HEK293 (cell line): Measurements from ENCODE around the gene CDC42BPA.

Experiments used
- CTCF ChIA-PET: fragments of 350-600 bp; formaldehyde crosslinking; extraction: SDS; loops from one replicate; lab custom pipeline; 2021; ENCODE audit warnings: antibody characterized with exemption; lab: Yijun Ruan, JAX
- POLR2A ChIA-PET: fragments of 300-600 bp; formaldehyde crosslinking; extraction: SDS; loops from one replicate; lab custom pipeline; 2020; ENCODE audit warnings: antibody characterized with exemption, inconsistent platforms; lab: Yijun Ruan, JAX
- H3K27ac ChIP-seq: fragments of 200-500 bp; sonication (Bioruptor generic); 2 replicates; pipeline ENCODE4 v1.5.1; 2014; ENCODE audit warnings: low read depth, low read length, control low read depth, inconsistent platforms; ENCODE audit errors: extremely low read depth
- H3K36me3 ChIP-seq, 2 experiments: fragments of 200-500 bp in 1 of 2; sonication (Bioruptor generic) in 1 of 2; 1 replicate in 1 of 2; 2 replicates in 1 of 2; pipeline ENCODE4 v1.5.1; 2014 to 2017; ENCODE audit warnings: inconsistent platforms in 2 of 2, low read length in 2 of 2; ENCODE audit not compliant: control insufficient read depth in 2 of 2, insufficient read depth in 1 of 2
- H3K4me1 ChIP-seq: fragments of 200-500 bp; sonication (Bioruptor generic); 2 replicates; pipeline ENCODE4 v1.5.1; 2014; ENCODE audit warnings: mild to moderate bottlenecking, low read length, inconsistent platforms; ENCODE audit not compliant: control insufficient read depth, insufficient read depth
- H3K4me3 ChIP-seq: 2 replicates; pipeline ENCODE4 v1.5.1; 2011; ENCODE audit warnings: low read depth, mild to moderate bottlenecking, control low read depth, low read length, moderate library complexity
- H3K9me3 ChIP-seq: fragments of 200-500 bp; sonication (Bioruptor generic); 2 replicates; pipeline ENCODE4 v1.5.1; 2014; ENCODE audit warnings: low read depth, low read length, inconsistent platforms; ENCODE audit not compliant: control insufficient read depth, insufficient read depth
- CTCF ChIP-seq: fragments of 450-650 bp; formaldehyde crosslinking; IDR thresholded peaks from 2 replicates; pipeline ENCODE4 v1.5.1; 2016; ENCODE audit warnings: missing biosample characterization, missing genetic modification characterization
- GLI2 ChIP-seq: fragments of 450-650 bp; formaldehyde crosslinking; IDR thresholded peaks from 2 replicates; pipeline ENCODE4; 2017; ENCODE audit warnings: missing biosample characterization, missing genetic modification characterization, low read depth, borderline replicate concordance
- INSM2 ChIP-seq: fragments of 450-650 bp; formaldehyde crosslinking; IDR thresholded peaks from 2 replicates; pipeline ENCODE4 v1.5.1; 2016; ENCODE audit warnings: missing biosample characterization, missing genetic modification characterization
- PRDM10 ChIP-seq: fragments of 450-650 bp; formaldehyde crosslinking; IDR thresholded peaks from 2 replicates; pipeline ENCODE4 v1.5.1; 2016; ENCODE audit warnings: missing biosample characterization, missing genetic modification characterization
- SP3 ChIP-seq: fragments of 450-650 bp; formaldehyde crosslinking; IDR thresholded peaks from 2 replicates; pipeline ENCODE4 v1.5.1; 2016; ENCODE audit warnings: missing biosample characterization, missing genetic modification characterization
- SP7 ChIP-seq: fragments of 450-650 bp; formaldehyde crosslinking; IDR thresholded peaks from 2 replicates; pipeline ENCODE4 v1.5.1; 2016; ENCODE audit warnings: missing biosample characterization, missing genetic modification characterization
- TCF7L2 ChIP-seq: IDR thresholded peaks from 2 replicates; pipeline ENCODE4 v1.6.1; 2011; ENCODE audit warnings: low read depth, mild to moderate bottlenecking, inconsistent platforms, low read length, moderate library complexity, borderline replicate concordance
- WT1 ChIP-seq: fragments of 450-650 bp; formaldehyde crosslinking; IDR thresholded peaks from 2 replicates; pipeline ENCODE4 v1.5.1; 2016; ENCODE audit warnings: missing biosample characterization, missing genetic modification characterization
- ZBTB26 ChIP-seq: fragments of 450-650 bp; formaldehyde crosslinking; optimal IDR thresholded peaks from 2 replicates; pipeline ENCODE3; 2016; ENCODE audit warnings: missing biosample characterization, mild to moderate bottlenecking, missing genetic modification characterization
- ZNF114 ChIP-seq: fragments of 450-650 bp; formaldehyde crosslinking; IDR thresholded peaks from 2 replicates; pipeline ENCODE4 v1.5.0; 2017; ENCODE audit warnings: missing biosample characterization, missing genetic modification characterization
- ZNF391 ChIP-seq: fragments of 450-650 bp; formaldehyde crosslinking; IDR thresholded peaks from 2 replicates; pipeline ENCODE4 v1.5.1; 2016; ENCODE audit warnings: low read depth, missing biosample characterization, missing genetic modification characterization, borderline replicate concordance
- ZNF433 ChIP-seq: fragments of 450-650 bp; formaldehyde crosslinking; IDR thresholded peaks from 2 replicates; pipeline ENCODE4 v1.5.1; 2016; ENCODE audit warnings: missing biosample characterization, missing genetic modification characterization, low read depth
- ZNF555 ChIP-seq: fragments of 450-650 bp; formaldehyde crosslinking; conservative IDR thresholded peaks from 2 replicates; pipeline ENCODE4 v1.5.1; 2017; ENCODE audit warnings: missing biosample characterization, mild to moderate bottlenecking, missing genetic modification characterization, inconsistent platforms
- ZNF596 ChIP-seq: fragments of 450-650 bp; IDR thresholded peaks from 2 replicates; pipeline ENCODE4 v1.5.0; 2018; ENCODE audit warnings: missing biosample characterization, mild to moderate bottlenecking, missing genetic modification characterization, moderate library complexity
- ZNF623 ChIP-seq: fragments of 450-650 bp; formaldehyde crosslinking; IDR thresholded peaks from 2 replicates; pipeline ENCODE4 v1.5.1; 2016; ENCODE audit warnings: missing biosample characterization, missing genetic modification characterization
- ZNF629 ChIP-seq: fragments of 450-650 bp; formaldehyde crosslinking; IDR thresholded peaks from 2 replicates; pipeline ENCODE4 v1.5.1; 2017; ENCODE audit warnings: missing biosample characterization, missing genetic modification characterization

CDC42BPA gene

GRCh38 chr1:227357171-227357926 is 39.1 kb upstream of the CDC42BPA start (continued):
- TF ChIP-seq ZNF629 (tag by site-specific recombination) (peak; percentile 36; the same call in 1 of the 2 replicates), PRDM10 (tag by site-specific recombination) (peak; percentile 13; the same call in 1 of the 2 replicates), ZNF114 (no peak), SP7 (tag by site-specific recombination) (peak; percentile 60)

GRCh38 chr1:227356620-227357146 is 38.4 kb upstream of the CDC42BPA start:
- Histone ChIP-seq H3K36me3 (no peaks in the 10 kb centered on the region), H3K4me1 (peaks cover 17% of the 10 kb centered on the region), H3K9me3 (no peaks in the 10 kb centered on the region), H3K27ac (no peak overlapping the region), H3K4me3 (no peak overlapping the region)
- ChIA-PET POLR2A (interaction anchor here (1.3 to 1.8 kb wide), 4 partner anchors 12 to 1048 kb away, joined by 3 to 10 read pairs (median 6); partner anchors contain the start of genes CDC42BPA and LIN9), CTCF (interaction anchor here (0.7 to 1.4 kb wide), 3 partner anchors 11 to 445 kb away, joined by 3 to 5 read pairs (median 3); no protein-coding TSS in a partner anchor)
- TF ChIP-seq CTCF (tag by site-specific recombination) (no peak), TCF7L2 (no peak), ZNF555 (no peak), ZNF391 (no peak), GLI2 (no peak), WT1 (tag by site-specific recombination) (no peak), ZBTB26 (tag by site-specific recombination) (no peak)

GRCh38 chr1:227355542-227356245 is 37.4 kb upstream of the CDC42BPA start:
- Histone ChIP-seq H3K4me3 (no peak overlapping the region), H3K4me1 (peaks cover 21% of the 10 kb centered on the region), H3K9me3 (no peaks in the 10 kb centered on the region), H3K27ac (no peak overlapping the region), H3K36me3 (no peaks in the 10 kb centered on the region)
- no peak for TF ChIP-seq ZNF623 (tag by site-specific recombination)
- TF ChIP-seq SP3 = no peak
- no peak for TF ChIP-seq INSM2 (tag by site-specific recombination)
- TF ChIP-seq ZNF433 (tag by site-specific recombination) = no peak
- TF ChIP-seq ZNF596 (tag by site-specific recombination) = no peak
- POLR2A ChIA-PET = no interaction called here
- CTCF ChIA-PET = interaction anchor here (0.7 kb wide), 1 partner anchor 12 kb away, joined by 3 read pairs; no protein-coding TSS in a partner anchor
